GM23338 (cell line): Measurements from ENCODE around the gene ICAM2. TPM values are rescaled to one million over a fixed set of nuclear protein-coding genes. Genes with fewer than 3 reads are reported as not detected.

Experiments used
- ATAC-seq: fragments of 200-7000 bp; cut with Tn5 transposase; 3 replicates; pipeline ENCODE4 v1.9.1; 2020
- DNase-seq: peaks from one replicate; pipeline ENCODE4 v3.0.0-alpha.2; 2015; ENCODE audit warnings: low spot score
- H2AFZ ChIP-seq: fragments of 200-600 bp; sonication (generic); 2 replicates; pipeline ENCODE4 v1.8.0; 2016; ENCODE audit warnings: antibody characterized with exemption, mild to moderate bottlenecking, moderate library complexity
- H3F3A ChIP-seq: fragments of 200-600 bp; sonication (generic); replicated peaks from 2 replicates; pipeline ENCODE4 v1.8.0; 2017; ENCODE audit warnings: antibody characterized with exemption, mixed run types, low read depth
- H3K27ac ChIP-seq: fragments of 200-600 bp; sonication (generic); 2 replicates; pipeline ENCODE4 v1.6.1; 2016; ENCODE audit warnings: low read depth
- H3K27me3 ChIP-seq: fragments of 200-600 bp; sonication (generic); 2 replicates; pipeline ENCODE4 v1.8.0; 2016; ENCODE audit warnings: mild to moderate bottlenecking, mixed run types, moderate library complexity; ENCODE audit not compliant: insufficient read depth
- H3K36me3 ChIP-seq: fragments of 200-600 bp; sonication (generic); 2 replicates; pipeline ENCODE4 v1.8.0; 2016; ENCODE audit warnings: mild to moderate bottlenecking; ENCODE audit not compliant: insufficient read depth
- H3K4me1 ChIP-seq: fragments of 200-600 bp; sonication (generic); 2 replicates; pipeline ENCODE4 v1.8.0; 2016; ENCODE audit warnings: mild to moderate bottlenecking, moderate library complexity; ENCODE audit not compliant: insufficient read depth
- H3K4me2 ChIP-seq: fragments of 200-600 bp; sonication (generic); 2 replicates; pipeline ENCODE4 v1.7.1; 2017; ENCODE audit warnings: mixed run types
- H3K4me3 ChIP-seq: fragments of 200-600 bp; sonication (generic); 2 replicates; pipeline ENCODE4 v1.6.1; 2016; ENCODE audit warnings: mixed run types
- H3K79me2 ChIP-seq: fragments of 200-600 bp; sonication (generic); replicated peaks from 2 replicates; pipeline ENCODE4 v1.8.0; 2017; ENCODE audit warnings: mild to moderate bottlenecking; ENCODE audit not compliant: insufficient read depth
- H3K9me2 ChIP-seq: fragments of 200-600 bp; sonication (generic); 2 replicates; pipeline ENCODE4 v1.8.0; 2017; ENCODE audit not compliant: insufficient read depth
- H4K20me1 ChIP-seq: fragments of 200-600 bp; sonication (generic); replicated peaks from 2 replicates; pipeline ENCODE4 v1.8.0; 2017; ENCODE audit warnings: mild to moderate bottlenecking; ENCODE audit not compliant: insufficient read depth
- H3K27ac Mint-ChIP-seq: 2 replicates; pipeline ENCODE4 v1.8.0; 2020; ENCODE audit warnings: inconsistent platforms, mild to moderate bottlenecking, moderate library complexity, mixed read lengths
- H3K27me3 Mint-ChIP-seq: 3 replicates; pipeline ENCODE4 v1.8.0; 2022; ENCODE audit warnings: low read depth, mild to moderate bottlenecking, moderate library complexity, mixed read lengths, inconsistent platforms; ENCODE audit not compliant: insufficient read depth, poor library complexity
- H3K36me3 Mint-ChIP-seq: 3 replicates; pipeline ENCODE4 v1.8.0; 2021; ENCODE audit warnings: low read depth, mild to moderate bottlenecking, inconsistent platforms, moderate library complexity, mixed read lengths
- H3K4me1 Mint-ChIP-seq: 3 replicates; pipeline ENCODE4 v1.8.0; 2020; ENCODE audit warnings: mild to moderate bottlenecking, inconsistent platforms, mixed read lengths
- H3K4me3 Mint-ChIP-seq: 3 replicates; pipeline ENCODE4 v1.8.0; 2021; ENCODE audit warnings: moderate library complexity, mild to moderate bottlenecking, inconsistent platforms, mixed read lengths
- H3K9me3 Mint-ChIP-seq: 3 replicates; pipeline ENCODE4 v1.8.0; 2020; ENCODE audit warnings: moderate library complexity, mild to moderate bottlenecking, inconsistent platforms, mixed read lengths
- CREB1 ChIP-seq: fragments of 250-450 bp; sonication (Bioruptor Pico); IDR thresholded peaks from 2 replicates; pipeline ENCODE4 v1.5.0; 2020; ENCODE audit warnings: low read depth, mild to moderate bottlenecking, moderate library complexity
- CTCF ChIP-seq, 2 experiments: fragments of 200-600 bp in 1 of 2; sonication (generic) in 1 of 2; conservative IDR thresholded peaks; 2 replicates each; pipeline versions ENCODE4 v1.5.1 to v1.6.1; 2016 to 2017; ENCODE audit warnings: antibody characterized with exemption in 2 of 2, low read depth in 2 of 2, mild to moderate bottlenecking in 2 of 2, moderate library complexity in 1 of 2
- ETS1 ChIP-seq: IDR thresholded peaks from 2 replicates; pipeline ENCODE4 v1.6.1; 2016; ENCODE audit warnings: antibody characterized with exemption
- EZH2 ChIP-seq: fragments of 200-600 bp; sonication (generic); IDR thresholded peaks from one replicate; pipeline ENCODE4 v1.8.0; 2017; ENCODE audit warnings: antibody characterized with exemption, mild to moderate bottlenecking, low read depth; ENCODE audit not compliant: unreplicated experiment
- EZH2phosphoT487 ChIP-seq: fragments of 200-600 bp; sonication (generic); IDR thresholded peaks from one replicate; pipeline ENCODE4 v1.8.1; 2018; ENCODE audit warnings: antibody characterized with exemption; ENCODE audit not compliant: unreplicated experiment
- JUNB ChIP-seq: IDR thresholded peaks from one replicate; pipeline ENCODE4 v1.6.1; 2016; ENCODE audit warnings: antibody characterized with exemption; ENCODE audit not compliant: unreplicated experiment
- NANOG ChIP-seq: IDR thresholded peaks from 2 replicates; pipeline ENCODE4 v1.6.1; 2016; ENCODE audit warnings: antibody characterized with exemption, borderline replicate concordance
- REST ChIP-seq: IDR thresholded peaks from one replicate; pipeline ENCODE4 v1.6.1; 2018; ENCODE audit warnings: antibody characterized with exemption; ENCODE audit not compliant: unreplicated experiment
- STAT1 ChIP-seq: IDR thresholded peaks from one replicate; pipeline ENCODE4 v1.6.1; 2016; ENCODE audit warnings: antibody characterized with exemption; ENCODE audit not compliant: unreplicated experiment
- ZNF114 ChIP-seq: fragments of 250-450 bp; sonication (Bioruptor Pico); IDR thresholded peaks from 2 replicates; pipeline ENCODE4 v1.5.0; 2020; ENCODE audit warnings: mild to moderate bottlenecking, moderate library complexity
- ZNF331 ChIP-seq: fragments of 250-450 bp; sonication (Bioruptor Pico); IDR thresholded peaks from 2 replicates; pipeline ENCODE4 v1.5.0; 2020; ENCODE audit warnings: low read depth, mild to moderate bottlenecking, moderate library complexity
- polyA plus RNA-seq: library from polyadenylated mRNA; unstranded; fragments of >200 nt; fragmentation: Nextera tagmentation; extraction: Ambion mirVana; gene quantifications from 2 replicates; pipeline ENCODE4 v1.2.1, GENCODE V29; 2016
- total RNA-seq: library from RNA; depleted of rRNA; stranded (reverse); fragments of >200 nt; shearing (Covaris generic); gene quantifications from 2 replicates; pipeline ENCODE4 v1.2.3, GENCODE V29; 2014

Gene ICAM2
- total and polyA plus RNA-seq, 2 experiments from 2014 or later: 0.31 to 0.86 TPM

- Histone ChIP-seq H3K79me2 (no peaks in the 10 kb centered on the region), H3K36me3 (no peaks in the 10 kb centered on the region), H3K27ac (no peak overlapping the region), H4K20me1 (no peaks in the 10 kb centered on the region), H3K4me3 (no peak overlapping the region), H2AFZ (no peak overlapping the region), H3K9me2 (no peaks in the 10 kb centered on the region), H3K4me2 (no peak overlapping the region), H3K27me3 (no peaks in the 10 kb centered on the region), H3F3A (no peaks in the 10 kb centered on the region), H3K4me1 (peaks cover 5% of the 10 kb centered on the region; the same call in 1 of the 2 replicates)
- Mint-ChIP-seq H3K27ac (no peak overlapping the region), H3K4me1 (peaks cover 23% of the 10 kb centered on the region), H3K27me3 (peaks cover 19% of the 10 kb centered on the region), H3K36me3 (peaks cover 4% of the 10 kb centered on the region; the same call in 1 of the 3 replicates), H3K4me3 (no peak overlapping the region), H3K9me3 (peaks cover 9% of the 10 kb centered on the region)
- no peak for TF ChIP-seq ETS1
- no peak for TF ChIP-seq STAT1
- no peak for TF ChIP-seq CREB1
- TF ChIP-seq EZH2phosphoT487: no peak
- TF ChIP-seq NANOG: no peak
- no peak for TF ChIP-seq ZNF114
- no peak for TF ChIP-seq EZH2
- no peak for TF ChIP-seq CTCF (conservative IDR thresholded peaks at IDR 0.05; ENCODE audit: low read depth in 2 of 2)
- TF ChIP-seq JUNB: no peak
- no peak for TF ChIP-seq REST
- no peak for TF ChIP-seq ZNF331 (CRISPR knock-in tag)
- ATAC-seq: no peak
- no peak for DNase-seq
Observed at GRCh38 chr17:63987221-63988126, 33.0 kb downstream of the ICAM2 start.
